Astrocyte (in vitro differentiated cells and primary cell): ENCODE measurements around the gene PNPLA5.

Experiments
- EZH2 ChIP-seq: IDR thresholded peaks from 2 replicates; pipeline ENCODE4 v1.6.1; 2012; ENCODE audit warnings: mild to moderate bottlenecking, low read length, inconsistent platforms; ENCODE audit not compliant: insufficient read depth
- TF ChIP-seq, protein P1 (sequence below): IDR thresholded peaks from 2 replicates; pipeline ENCODE4 v1.5.1; 2011; ENCODE audit warnings: low read depth, mild to moderate bottlenecking, inconsistent platforms, low read length, moderate library complexity; ENCODE audit not compliant: insufficient read depth

DNA sequence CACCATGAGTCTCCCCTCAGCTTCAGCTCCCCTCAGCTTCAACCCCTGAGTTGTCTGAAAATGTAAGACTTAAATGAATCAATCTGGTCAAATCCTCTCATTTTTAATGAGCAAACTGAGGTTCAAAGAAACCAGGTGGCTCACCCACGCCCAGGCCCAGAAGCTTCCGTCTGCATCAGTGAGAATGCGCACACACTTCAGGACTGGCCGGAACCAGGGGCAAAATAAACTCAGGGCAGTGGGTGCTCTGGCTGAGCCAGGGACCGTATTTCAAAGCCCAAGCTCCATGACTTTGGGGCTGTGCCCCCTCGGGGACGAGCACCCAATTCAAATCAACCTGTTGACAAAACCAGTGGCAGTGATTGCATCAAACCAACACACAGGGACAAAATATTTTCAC lies 32.6 kb downstream of the PNPLA5 start:
- TF ChIP-seq, protein P1, sequence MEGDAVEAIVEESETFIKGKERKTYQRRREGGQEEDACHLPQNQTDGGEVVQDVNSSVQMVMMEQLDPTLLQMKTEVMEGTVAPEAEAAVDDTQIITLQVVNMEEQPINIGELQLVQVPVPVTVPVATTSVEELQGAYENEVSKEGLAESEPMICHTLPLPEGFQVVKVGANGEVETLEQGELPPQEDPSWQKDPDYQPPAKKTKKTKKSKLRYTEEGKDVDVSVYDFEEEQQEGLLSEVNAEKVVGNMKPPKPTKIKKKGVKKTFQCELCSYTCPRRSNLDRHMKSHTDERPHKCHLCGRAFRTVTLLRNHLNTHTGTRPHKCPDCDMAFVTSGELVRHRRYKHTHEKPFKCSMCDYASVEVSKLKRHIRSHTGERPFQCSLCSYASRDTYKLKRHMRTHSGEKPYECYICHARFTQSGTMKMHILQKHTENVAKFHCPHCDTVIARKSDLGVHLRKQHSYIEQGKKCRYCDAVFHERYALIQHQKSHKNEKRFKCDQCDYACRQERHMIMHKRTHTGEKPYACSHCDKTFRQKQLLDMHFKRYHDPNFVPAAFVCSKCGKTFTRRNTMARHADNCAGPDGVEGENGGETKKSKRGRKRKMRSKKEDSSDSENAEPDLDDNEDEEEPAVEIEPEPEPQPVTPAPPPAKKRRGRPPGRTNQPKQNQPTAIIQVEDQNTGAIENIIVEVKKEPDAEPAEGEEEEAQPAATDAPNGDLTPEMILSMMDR = no peak
- TF ChIP-seq EZH2 = no peak
